DND-41 (cell line): ENCODE data around the gene RAMP1.

Experiments used
- ATAC-seq: fragments of 200-7000 bp; cut with Tn5 transposase; 3 replicates; pipeline ENCODE4 v1.9.1; 2021; ENCODE audit warnings: low read depth; ENCODE audit not compliant: insufficient read depth
- DNase-seq: peaks from one replicate; pipeline ENCODE4 v3.0.0-alpha.2; 2020
- H2AFZ ChIP-seq: 2 replicates; pipeline ENCODE4 v1.6.0; 2012; ENCODE audit warnings: low read depth, low read length
- H3K27ac ChIP-seq: 2 replicates; pipeline ENCODE4 v1.5.1; 2012; ENCODE audit warnings: low read length, inconsistent platforms
- H3K27me3 ChIP-seq: fragments of 200-600 bp; sonication (generic); 2 replicates; pipeline ENCODE4 v1.6.0; 2012; ENCODE audit warnings: low read length, mild to moderate bottlenecking, inconsistent platforms; ENCODE audit not compliant: insufficient read depth, poor library complexity
- H3K36me3 ChIP-seq: 2 replicates; pipeline ENCODE4 v1.5.1; 2012; ENCODE audit warnings: low read length, inconsistent platforms; ENCODE audit not compliant: insufficient read depth
- H3K4me1 ChIP-seq: 2 replicates; pipeline ENCODE4 v1.5.1; 2012; ENCODE audit warnings: mild to moderate bottlenecking, low read length; ENCODE audit not compliant: insufficient read depth
- H3K4me2 ChIP-seq: 2 replicates; pipeline ENCODE4 v1.6.0; 2012; ENCODE audit warnings: mild to moderate bottlenecking, moderate library complexity, low read length, inconsistent platforms; ENCODE audit not compliant: insufficient read depth
- H3K4me3 ChIP-seq, 2 experiments: fragments of 200-600 bp in 1 of 2; shearing (Covaris generic) in 1 of 2; 2 replicates each; pipeline ENCODE4 v1.5.1; 2012 to 2016; ENCODE audit warnings: inconsistent platforms in 2 of 2, low read length in 2 of 2, mild to moderate bottlenecking in 2 of 2, low read depth in 1 of 2, moderate library complexity in 1 of 2
- H3K79me2 ChIP-seq: 2 replicates; pipeline ENCODE4 v1.6.0; 2012; ENCODE audit warnings: low read length, inconsistent platforms; ENCODE audit not compliant: insufficient read depth
- H3K9ac ChIP-seq: 2 replicates; pipeline ENCODE4 v1.6.0; 2012; ENCODE audit warnings: low read depth, mild to moderate bottlenecking, inconsistent platforms, low read length, moderate library complexity
- H3K9me3 ChIP-seq: 2 replicates; pipeline ENCODE4 v1.5.1; 2012; ENCODE audit warnings: low read length, moderate library complexity, mild to moderate bottlenecking, inconsistent platforms; ENCODE audit not compliant: insufficient read depth, severe bottlenecking
- H4K20me1 ChIP-seq: 2 replicates; pipeline ENCODE4 v1.6.0; 2012; ENCODE audit warnings: low read length; ENCODE audit not compliant: insufficient read depth
- CTCF ChIP-seq: IDR thresholded peaks from 2 replicates; pipeline ENCODE4 v1.5.1; 2012; ENCODE audit warnings: borderline replicate concordance, low read length, moderate library complexity, mild to moderate bottlenecking; ENCODE audit not compliant: poor library complexity, severe bottlenecking; ENCODE audit errors: extremely low read depth
- EZH2 ChIP-seq: IDR thresholded peaks from 3 replicates; pipeline ENCODE4 v1.6.1; 2012; ENCODE audit warnings: borderline replicate concordance, low read depth, mild to moderate bottlenecking, moderate library complexity, low read length, inconsistent platforms; ENCODE audit not compliant: severe bottlenecking

The RAMP1 gene

GRCh38 chr2:237889811-237890210 lies 30.4 kb downstream of the RAMP1 start:
- ATAC-seq: no peak
- no peak overlapping the region for H3K27ac ChIP-seq

GRCh38 chr2:237892478-237892877 lies 33.1 kb downstream of the RAMP1 start:
- Histone ChIP-seq H3K36me3 (no peaks in the 10 kb centered on the region), H2AFZ (no peak overlapping the region), H3K4me1 (no peaks in the 10 kb centered on the region), H3K9me3 (no peaks in the 10 kb centered on the region), H3K9ac (no peak overlapping the region), H3K79me2 (no peaks in the 10 kb centered on the region), H3K27ac (no peak overlapping the region), H3K27me3 (peaks cover 3% of the 10 kb centered on the region), H4K20me1 (no peaks in the 10 kb centered on the region), H3K4me2 (no peak overlapping the region), H3K4me3 (no peak overlapping the region)
- 0 out of 3 replicates have a peak, but pooled peaks have one; percentile 31 for ATAC-seq
- DNase-seq: no peak
- TF ChIP-seq EZH2 (no peak), CTCF (no peak)

More at GRCh38 chr2:237889811-237890210, 30.4 kb downstream of the RAMP1 start:
- no peaks in the 10 kb centered on the region for H3K79me2 ChIP-seq
- DNase-seq: no peak
- H3K27me3 ChIP-seq: peaks cover 3% of the 10 kb centered on the region
- no peaks in the 10 kb centered on the region for H3K36me3 ChIP-seq
- no peak overlapping the region for H2AFZ ChIP-seq
- H4K20me1 ChIP-seq: no peaks in the 10 kb centered on the region
- TF ChIP-seq CTCF (no peak), EZH2 (no peak)
- H3K9ac ChIP-seq: no peak overlapping the region
- no peaks in the 10 kb centered on the region for H3K9me3 ChIP-seq
- no peak overlapping the region for H3K4me2 ChIP-seq
- H3K4me1 ChIP-seq: no peaks in the 10 kb centered on the region
- no peak overlapping the region for H3K4me3 ChIP-seq

- TF ChIP-seq CTCF (no peak), EZH2 (no peak)
- H3K4me2 ChIP-seq: no peak overlapping the region
- no peak overlapping the region for H3K4me3 ChIP-seq
- no peaks in the 10 kb centered on the region for H4K20me1 ChIP-seq
- no peaks in the 10 kb centered on the region for H3K9me3 ChIP-seq
- no peaks in the 10 kb centered on the region for H3K36me3 ChIP-seq
- no peaks in the 10 kb centered on the region for H3K79me2 ChIP-seq
- no peaks in the 10 kb centered on the region for H3K4me1 ChIP-seq
- no peak overlapping the region for H3K9ac ChIP-seq
- no peak for DNase-seq
- ATAC-seq: no peak
- no peak overlapping the region for H2AFZ ChIP-seq
- H3K27me3 ChIP-seq: peaks cover 3% of the 10 kb centered on the region
- no peak overlapping the region for H3K27ac ChIP-seq
Measured at GRCh38 chr2:237892984-237893595, 33.7 kb downstream of the RAMP1 start.
